HG03521 (cell line): Measurements from ENCODE around the gene GSTM4.

Experiments used
- ATAC-seq: cut with Tn5 transposase; IDR thresholded peaks from one replicate; pipeline ENCODE4 v1.9.1; 2021; ENCODE audit warnings: mild to moderate bottlenecking, moderate library complexity; ENCODE audit not compliant: unreplicated experiment

Gene GSTM4

DNA sequence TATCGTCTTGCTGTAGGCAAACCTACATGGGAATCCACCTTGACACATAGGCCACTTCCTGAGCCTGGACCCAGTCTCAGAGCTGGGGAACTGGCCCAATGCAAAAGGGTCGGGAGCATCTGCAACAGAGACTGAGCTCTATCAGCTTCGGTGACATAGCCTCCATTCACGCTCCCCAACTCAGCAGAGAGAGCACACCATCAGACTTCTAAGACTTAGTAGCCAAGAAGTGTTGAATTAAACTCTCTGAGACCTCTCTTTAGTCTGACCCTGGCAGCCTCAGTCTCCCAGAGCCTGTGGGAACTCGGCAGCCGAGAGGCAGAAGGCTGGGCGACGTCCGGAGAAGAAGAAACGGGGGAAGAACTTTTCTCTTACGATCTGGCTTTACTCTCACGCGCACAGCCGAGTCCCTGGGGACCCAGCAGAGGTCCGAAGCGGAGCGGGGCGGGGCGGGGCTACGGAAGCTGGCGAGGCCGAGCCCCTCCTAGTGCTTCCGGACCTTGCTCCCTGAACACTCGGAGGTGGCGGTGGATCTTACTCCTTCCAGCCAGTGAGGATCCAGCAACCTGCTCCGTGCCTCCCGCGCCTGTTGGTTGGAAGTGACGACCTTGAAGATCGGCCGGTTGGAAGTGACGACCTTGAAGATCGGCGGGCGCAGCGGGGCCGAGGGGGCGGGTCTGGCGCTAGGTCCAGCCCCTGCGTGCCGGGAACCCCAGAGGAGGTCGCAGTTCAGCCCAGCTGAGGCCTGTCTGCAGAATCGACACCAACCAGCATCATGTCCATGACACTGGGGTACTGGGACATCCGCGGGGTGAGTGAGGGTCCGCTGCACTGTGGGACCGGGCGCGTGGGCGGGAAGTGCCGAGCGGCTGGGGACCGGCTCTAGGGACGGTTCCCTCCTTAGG is at the start of gene GSTM4:
TSS of gene GSTM4 (plus strand) at position 485 of the 905 bp plus-strand sequence. CDS start at position 776, 291 bp downstream.
- peak; percentile 86 for ATAC-seq

DNA sequence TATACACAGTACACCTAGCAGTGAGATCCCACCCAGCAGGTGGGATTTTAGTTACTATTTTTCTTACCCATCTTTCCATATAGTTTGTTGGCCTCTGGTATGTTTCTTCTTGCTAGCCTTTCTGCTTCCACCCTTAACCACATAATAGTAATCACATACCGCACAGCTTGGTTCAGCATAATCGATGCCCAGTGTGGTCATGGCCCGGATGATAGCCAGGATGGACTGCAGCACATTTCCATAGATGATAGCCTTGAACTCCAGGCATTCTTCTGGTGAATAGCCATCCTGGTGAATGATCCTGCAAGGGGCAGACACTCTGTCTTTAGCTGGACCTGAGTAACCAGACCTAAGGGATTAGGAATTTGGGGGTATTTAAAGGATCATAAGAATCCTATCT is 46.0 kb upstream of the GSTM4 start:
- ATAC-seq = no peak

- no peak for ATAC-seq
Observed at GRCh38 chr1:109610609-109611307, 45.1 kb upstream of the GSTM4 start.

DNA sequence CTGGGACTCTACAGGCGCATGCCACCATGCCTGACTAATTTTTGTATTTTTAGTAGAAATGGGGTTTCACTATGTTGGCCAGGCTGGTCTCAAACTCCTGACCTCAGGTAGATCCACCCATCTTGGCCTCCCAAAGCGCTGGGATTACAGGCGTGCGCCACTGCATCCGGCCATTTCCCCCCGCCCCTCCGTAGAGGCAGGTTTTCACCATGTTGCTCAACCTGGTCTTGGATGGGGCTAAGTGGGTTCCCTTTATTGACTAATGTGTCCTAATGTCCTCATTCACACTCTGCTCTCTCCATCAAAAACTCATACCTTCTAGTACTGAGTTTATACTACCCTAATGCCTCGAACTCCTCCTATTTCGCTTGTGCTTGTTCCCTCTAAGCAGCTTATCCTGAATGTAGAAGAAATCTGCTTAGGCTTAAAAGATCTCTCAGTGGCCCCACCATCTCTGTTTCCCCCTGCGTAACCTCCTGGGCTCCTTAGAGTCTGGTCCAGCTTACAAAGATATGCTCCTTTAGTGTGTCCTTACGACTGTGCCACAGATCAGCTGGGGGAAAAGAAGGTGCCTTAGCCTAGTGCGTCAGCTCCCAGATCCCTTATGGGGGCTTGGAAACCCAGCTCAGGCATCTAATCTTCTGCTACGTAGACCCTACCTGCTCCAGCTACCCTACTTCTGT is 44.5 kb upstream of the GSTM4 start:
- no peak for ATAC-seq

DNA sequence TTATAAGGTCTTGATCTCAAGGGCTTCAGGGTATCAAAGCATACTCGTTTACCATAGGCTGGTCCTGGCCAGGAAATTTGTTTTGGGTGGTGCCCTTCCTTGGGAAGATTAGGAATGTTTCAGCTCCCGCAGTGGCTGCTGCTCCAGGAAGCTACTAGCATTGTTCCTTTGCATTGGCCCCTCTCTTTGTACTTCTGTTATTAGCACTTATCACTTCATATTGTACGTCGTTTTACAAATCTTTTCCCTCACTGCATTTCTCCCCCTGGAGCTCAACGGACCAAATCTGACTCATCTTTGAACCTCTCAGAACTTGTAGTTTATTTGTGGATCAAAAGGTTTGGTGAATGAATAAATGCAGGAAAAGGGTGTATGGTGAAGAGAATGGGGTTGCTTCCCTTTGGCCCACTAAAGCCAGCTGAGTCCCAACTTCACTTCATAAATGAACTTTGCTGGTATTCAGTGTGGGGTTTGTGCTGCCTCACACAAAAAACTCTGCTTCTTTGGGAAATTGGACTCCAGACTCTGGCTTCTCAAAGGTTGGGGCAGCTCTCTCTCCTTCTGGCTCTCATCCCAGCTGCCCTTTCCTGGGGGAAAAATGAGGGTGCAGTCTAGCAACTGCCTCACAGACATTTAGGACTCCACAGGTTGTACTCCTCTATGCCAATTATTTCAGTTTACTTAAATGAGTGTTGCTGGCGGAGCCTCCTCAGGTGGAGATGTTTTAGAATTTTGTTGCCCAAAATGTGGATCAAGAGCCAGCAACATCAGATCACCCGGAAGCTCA is 42.3 kb upstream of the GSTM4 start:
- no peak for ATAC-seq

GRCh38 chr1:109615879-109616278 is 40.0 kb upstream of the GSTM4 start:
- ATAC-seq = no peak

DNA sequence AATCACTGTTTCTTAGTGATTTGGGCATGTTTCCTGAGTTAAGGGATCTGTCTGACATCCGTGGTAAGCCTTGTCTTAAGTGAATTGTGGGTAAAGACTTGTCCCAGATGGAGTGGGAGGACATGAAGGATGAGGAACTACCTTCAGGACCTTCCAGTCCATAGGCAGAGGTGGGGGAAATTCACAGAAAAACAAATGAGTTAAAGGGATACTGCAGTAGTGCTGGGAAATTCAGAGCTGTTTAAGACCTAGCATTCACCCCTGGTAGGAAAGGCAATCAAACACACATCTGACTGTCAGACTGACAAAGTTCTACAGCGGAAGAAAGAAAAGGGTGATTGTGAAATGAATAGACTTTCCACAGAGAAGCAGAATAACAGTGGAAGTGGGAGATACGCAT is 39.5 kb upstream of the GSTM4 start:
- ATAC-seq = no peak

GRCh38 chr1:109617291-109617801 is 38.6 kb upstream of the GSTM4 start:
- ATAC-seq = no peak

DNA sequence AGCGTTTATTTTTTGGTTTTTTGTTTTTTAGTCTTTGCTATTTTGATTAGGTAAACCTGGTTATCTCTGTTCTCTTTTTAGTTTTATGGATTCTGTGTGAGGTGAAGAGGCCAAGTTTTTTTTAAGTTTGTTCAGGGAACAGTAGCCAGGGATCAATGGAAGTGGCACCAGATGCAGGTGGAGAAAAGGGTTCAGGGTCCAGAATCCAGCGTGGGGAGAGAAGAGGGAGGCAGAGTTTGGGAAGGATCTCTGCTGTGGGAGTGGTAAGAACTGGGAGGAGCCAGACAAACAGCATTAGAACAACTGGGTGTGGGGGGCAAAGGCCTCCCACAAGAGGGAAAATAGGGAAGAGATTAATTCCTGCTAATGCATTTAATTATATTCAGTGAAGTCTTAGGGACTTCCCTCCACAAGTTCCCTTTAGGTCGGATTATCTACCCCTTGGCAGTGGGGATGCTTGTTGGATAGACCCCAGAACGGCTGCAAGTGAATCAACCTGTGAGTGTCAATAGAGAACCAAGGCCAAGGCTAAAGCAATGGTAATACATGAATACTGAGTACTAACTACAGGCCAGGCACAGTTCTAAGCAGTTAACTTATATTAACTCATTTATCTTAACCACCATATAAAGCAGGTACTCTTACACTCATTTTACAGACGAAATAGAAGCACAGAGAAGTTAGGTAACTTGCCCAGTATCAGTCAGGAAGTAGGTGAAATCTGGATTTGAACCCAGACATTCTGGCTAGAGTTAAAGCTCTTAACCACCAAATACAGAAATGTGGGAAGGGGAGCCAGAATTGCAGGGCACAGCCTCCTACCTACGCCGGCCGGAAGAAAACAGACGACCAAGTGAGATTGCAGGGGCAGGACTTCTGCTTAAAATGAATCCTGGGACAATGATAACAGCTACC is 37.0 kb upstream of the GSTM4 start:
- ATAC-seq = no peak

DNA sequence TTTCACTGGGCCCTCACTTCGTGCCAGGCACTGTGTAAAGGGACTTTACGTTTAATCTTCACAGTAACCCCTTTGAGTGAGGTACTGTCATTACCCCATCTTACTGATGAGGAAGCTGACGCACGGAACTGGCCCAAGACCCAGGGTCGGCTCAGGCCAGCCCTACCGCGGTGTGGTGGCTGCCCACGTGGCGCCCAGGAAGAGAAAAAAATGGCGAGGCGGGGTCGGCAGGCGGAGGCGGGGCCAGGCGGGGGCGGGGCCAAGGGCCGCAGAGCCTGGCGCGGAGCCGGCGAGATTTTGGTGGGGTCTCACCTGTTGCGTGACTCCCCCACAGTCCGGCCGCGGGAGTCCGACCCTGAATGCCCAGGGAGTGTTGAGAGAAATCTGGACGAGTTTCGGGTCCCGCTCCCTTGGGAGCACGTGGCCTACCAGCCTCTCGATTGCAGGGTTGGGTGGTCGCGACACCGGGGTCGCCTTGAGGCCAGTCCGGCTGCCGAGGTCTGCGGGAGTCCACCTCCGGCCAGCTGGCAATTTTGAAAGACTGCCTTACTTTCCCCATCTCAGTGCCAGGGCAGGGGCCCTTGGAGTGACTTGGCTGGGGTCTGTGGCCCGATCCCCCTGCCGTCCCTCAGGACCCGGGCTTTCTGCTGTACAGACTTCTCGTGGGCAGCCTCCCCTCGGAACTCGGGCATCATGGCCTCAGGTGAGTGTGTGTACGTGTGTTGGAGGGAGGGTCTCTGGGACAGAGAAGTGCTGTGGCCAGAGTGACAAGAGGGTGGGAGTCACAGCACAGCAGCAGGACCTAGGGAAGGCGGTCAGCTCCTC is 36.1 kb upstream of the GSTM4 start, which contains the start of the genes AMPD2 and GNAT2:
TSS of gene AMPD2 (plus strand) at position 262 of the 825 bp plus-strand sequence. CDS start 1,339 bp downstream, outside the sequence.
TSS of gene GNAT2 (minus strand) at position 41 of the 825 bp plus-strand sequence. CDS start 6,746 bp downstream, outside the sequence.
- ATAC-seq = peak; percentile 58

GRCh38 chr1:109620401-109620791 is 35.5 kb upstream of the GSTM4 start:
- ATAC-seq = peak; percentile 2

GRCh38 chr1:109620841-109621286 is 35.0 kb upstream of the GSTM4 start:
- peak; percentile 64 for ATAC-seq

DNA sequence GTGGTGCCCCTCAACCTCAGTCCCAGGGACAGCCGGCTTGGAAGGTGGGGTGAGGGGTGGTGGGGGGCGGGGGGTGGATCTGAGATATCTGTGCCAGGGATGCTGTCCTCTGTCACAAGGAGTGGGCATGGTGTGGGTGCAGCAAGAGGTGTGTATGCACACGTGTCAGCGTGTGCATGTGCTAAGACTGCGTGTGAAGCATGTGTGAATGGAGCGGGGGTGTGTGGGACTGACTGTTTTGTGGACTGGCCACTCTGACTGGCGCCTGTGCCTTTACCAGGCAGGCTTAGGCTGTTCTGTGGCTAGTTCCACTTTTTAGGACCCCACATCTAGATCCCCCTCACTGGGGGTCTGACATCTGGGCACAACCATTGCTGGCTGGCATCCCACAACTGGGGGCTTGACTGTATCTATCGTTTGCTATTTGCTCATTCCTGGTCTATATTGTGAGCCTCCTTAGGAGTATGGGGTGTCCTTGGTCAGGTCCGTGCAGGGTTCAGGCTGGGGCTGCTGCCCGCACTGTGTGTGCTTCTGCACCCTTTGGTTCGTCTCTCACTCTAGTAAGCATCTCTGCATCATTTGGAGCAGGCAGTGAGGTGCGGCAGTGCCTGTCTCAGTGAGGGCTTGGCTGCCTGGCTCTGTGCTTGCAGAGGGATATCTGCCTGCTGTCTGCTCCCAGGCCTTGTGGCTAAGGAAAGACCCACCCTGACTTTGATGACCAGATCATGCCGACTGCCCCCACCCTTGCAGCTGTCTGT is 34.3 kb upstream of the GSTM4 start:
- no peak for ATAC-seq

GRCh38 chr1:109622137-109622892 is 33.6 kb upstream of the GSTM4 start:
- no peak for ATAC-seq

DNA sequence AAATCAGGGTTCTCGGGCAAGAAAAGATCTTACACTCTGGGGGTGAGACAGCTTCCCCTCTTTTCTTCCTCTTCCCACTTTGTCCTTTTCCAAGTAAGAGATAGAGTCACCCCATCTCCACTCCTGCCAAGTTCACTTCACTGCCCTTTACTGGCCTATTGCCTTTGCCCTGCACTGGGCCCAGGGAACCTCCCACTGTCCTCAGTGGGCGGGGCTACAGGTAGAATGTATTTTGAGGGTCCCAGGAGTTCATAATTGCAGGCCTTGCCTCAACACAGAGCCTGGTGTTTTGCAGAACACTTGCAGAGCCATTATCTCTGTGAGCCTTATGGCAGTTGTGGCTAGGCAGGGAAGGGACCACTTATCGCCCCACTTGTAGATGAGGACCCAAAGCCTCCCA is 33.0 kb upstream of the GSTM4 start:
- ATAC-seq = no peak

GRCh38 chr1:109623601-109624161 is 32.2 kb upstream of the GSTM4 start:
- no peak for ATAC-seq
